Measurements from ENCODE around the gene HYOU1. TPM values are rescaled to one million over a fixed set of nuclear protein-coding genes. Genes with fewer than 3 reads are reported as not detected.
A peak's percentile ranks its signal among the peaks of the same experiment; 100 is the strongest.
"Not testable (repeated sequence)": the region's sequence is repeated elsewhere in the genome, so short reads cannot be mapped to it uniquely, and the experiment has no call there.

The HYOU1 gene
- total and polyA plus RNA-seq, 2 of the 8 experiments (the other 6 are each of a cell fraction or from before 2014, with no cell fraction given): 239 to 295 TPM

DNA sequence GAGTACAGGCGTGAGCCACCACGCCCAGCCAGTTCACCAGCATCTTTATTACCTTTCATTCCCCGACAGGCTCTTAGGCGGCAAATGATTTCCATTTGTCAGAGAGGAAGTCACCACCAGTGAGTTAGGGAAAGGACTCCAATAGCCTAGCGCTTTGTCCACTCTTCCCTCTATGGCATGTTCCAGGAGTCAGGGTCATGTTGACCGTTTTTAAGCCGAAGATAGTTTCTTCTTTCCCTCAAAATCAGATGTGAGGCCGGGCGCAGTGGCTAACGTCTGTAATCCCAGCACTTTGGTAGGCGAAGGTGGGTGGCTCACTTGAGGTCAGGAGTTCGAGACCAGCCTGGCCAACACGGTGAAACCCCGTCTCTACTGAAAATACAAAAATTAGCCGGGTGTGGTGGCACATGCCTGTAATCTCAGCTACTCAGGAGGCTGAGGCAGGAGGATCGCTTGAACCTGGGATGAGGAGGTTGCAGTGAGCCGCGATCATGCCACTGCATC is 46.2 kb upstream of the HYOU1 start:
- not testable (repeated sequence) for H4K20me1 ChIP-seq (replicated peaks in 1 of 2; ENCODE audit: control insufficient read depth in 1 of 2, insufficient read depth in 2 of 2, low read length in 2 of 2); H2BK120ac ChIP-seq (replicated peaks; ENCODE audit: low read depth, low read length); H2BK5ac ChIP-seq (ENCODE audit: low read depth, low read length); H4K5ac ChIP-seq (ENCODE audit: insufficient read length, low read depth, low read length); H3K27ac ChIP-seq (ENCODE audit: low read depth, low read length); H2BK15ac ChIP-seq (ENCODE audit: low read length); DNase-seq (ENCODE audit: low read depth in 1 of 2, low spot score in 2 of 2); H4K91ac ChIP-seq (replicated peaks; ENCODE audit: insufficient read length, low read length); H3K79me1 ChIP-seq (ENCODE audit: low read depth, low read length); FAIRE-seq; H3K27me3 ChIP-seq (replicated peaks in 1 of 4; ENCODE audit: control insufficient read depth in 3 of 4, extremely low read depth in 1 of 4, insufficient read depth in 3 of 4, low read length in 3 of 4); H3K14ac ChIP-seq (ENCODE audit: insufficient read length); H3K4ac ChIP-seq (replicated peaks; ENCODE audit: insufficient read length, low read depth, low read length); H4K8ac ChIP-seq (ENCODE audit: extremely low read depth, insufficient read depth, low read length); H3K9me3 ChIP-seq (ENCODE audit: insufficient read depth in 2 of 2, low read depth in 1 of 2, low read length in 1 of 2); H3K23ac ChIP-seq (ENCODE audit: insufficient read length); H2AFZ ChIP-seq (ENCODE audit: low read length); H3K36me3 ChIP-seq (ENCODE audit: control insufficient read depth in 2 of 4, insufficient read depth in 4 of 4, low read length in 3 of 4); H2BK20ac ChIP-seq (ENCODE audit: low read length); H3K56ac ChIP-seq (replicated peaks; ENCODE audit: insufficient read length, low read depth, low read length)
- Histone ChIP-seq H3K79me2 (ENCODE audit: control insufficient read depth in 1 of 2, insufficient read depth in 2 of 2, low read length in 2 of 2) (peaks cover 0 to 12% of the 10 kb centered on the region in 2 experiments; a peak in 2 of 4 replicates), H3K4me3 (ENCODE audit: extremely low read depth in 1 of 4, insufficient read depth in 2 of 4, low read depth in 3 of 4, low read length in 4 of 4) (peak overlapping the region in 1 of 4 experiments; percentile 90; a peak in 2 of 8 replicates), H2AK5ac (ENCODE audit: low read depth, low read length) (0 out of 2 replicates have a peak overlapping the region, but pooled peaks have one; percentile 58), H3K4me1 (replicated peaks in 1 of 4; ENCODE audit: control insufficient read depth in 3 of 4, insufficient read depth in 4 of 4, low read length in 3 of 4) (peaks cover 3 to 25% (median 7%) of the 10 kb centered on the region in 4 experiments), H2BK12ac (ENCODE audit: low read depth, low read length) (peak overlapping the region; percentile 81), H3K4me2 (ENCODE audit: insufficient read depth in 1 of 2, low read depth in 2 of 2, low read length in 2 of 2) (peak overlapping the region; percentile 92 to 98), H3K23me2 (ENCODE audit: low read depth, low read length) (peaks cover 29% of the 10 kb centered on the region), H3K9ac (replicated peaks in 1 of 4; ENCODE audit: extremely low read depth in 1 of 4, low read depth in 3 of 4, low read length in 3 of 4) (peak overlapping the region in 1 of 4 experiments; percentile 2; a peak in 1 of 7 replicates), H3K18ac (ENCODE audit: extremely low read depth, low read length) (peak overlapping the region; percentile 51; the same call in 1 of the 2 replicates)
- 91% methylated on average over 18 of the region's 18 CpGs; no CpG with 5 or more reads in 1 of the 2 experiments for WGBS, 2 experiments (ENCODE audit: extremely low coverage in 1 of 2, insufficient coverage in 1 of 2, insufficient read length in 1 of 2, insufficient replicate concordance in 2 of 2, low coverage in 1 of 2, low lambda C conversion rate in 2 of 2, missing lambda C conversion rate in 1 of 2)
- CTCF ChIA-PET (ENCODE audit: partially characterized antibody): interaction anchor here (0.8 to 1.8 kb wide), 10 partner anchors 11 to 220 kb away, joined by 3 to 9 read pairs (median 4); partner anchors contain the start of gene VPS11
- POLR2A ChIA-PET (ENCODE audit: partially characterized antibody): interaction anchor here (0.8 to 2.1 kb wide), 9 partner anchors 13 to 213 kb away, joined by 3 to 17 read pairs (median 6); partner anchors contain the start of genes HINFP, HMBS, MCAM and TRAPPC4

Data from H1 (cell line).